Tibial artery (tissue), 4 donors: ENCODE data around the gene SLC26A8.
"Not testable (repeated sequence)": the region's sequence is repeated elsewhere in the genome, so short reads cannot be mapped to it uniquely, and the experiment has no call there.

ENCODE experiments used
- DNase-seq, 2 donors: peaks; one replicate each; pipeline ENCODE4 v3.0.0-alpha.2; 2019
- H3K27ac ChIP-seq, 2 donors: fragments of 200-600 bp; sonication (generic) in 1 of 2; 1 replicate in 1 of 2; 2 replicates in 1 of 2; pipeline ENCODE4 v1.5.1; 2018 to 2019; ENCODE audit warnings: mild to moderate bottlenecking in 1 of 2
- H3K27me3 ChIP-seq, 2 donors: fragments of 200-600 bp; sonication (generic) in 1 of 2; one replicate each; pipeline versions ENCODE4 v1.5.1 to v1.6.0; 2016 to 2019
- H3K36me3 ChIP-seq, 3 donors: fragments of 200-600 bp; sonication (generic) in 2 of 3; one replicate each; pipeline ENCODE4 v1.5.1; 2016 to 2019; ENCODE audit warnings: mild to moderate bottlenecking in 2 of 3
- H3K4me1 ChIP-seq, 4 donors: fragments of 200-600 bp; sonication (generic) in 2 of 4; 1 replicate in 3 of 4; 2 replicates in 1 of 4; pipeline ENCODE4 v1.5.1; 2016 to 2019
- H3K4me3 ChIP-seq, 2 donors: fragments of 200-600 bp; sonication (generic) in 1 of 2; 1 replicate in 1 of 2; 2 replicates in 1 of 2; pipeline ENCODE4 v1.5.1; 2018 to 2019; ENCODE audit warnings: mild to moderate bottlenecking in 2 of 2
- H3K9me3 ChIP-seq, 3 donors: fragments of 200-600 bp; sonication (generic) in 1 of 3; one replicate each; pipeline ENCODE4 v1.5.1; 2016 to 2019
- CTCF ChIP-seq, 2 experiments: fragments of 200-600 bp in 1 of 2; fragments of 450-650 bp in 1 of 2; IDR thresholded peaks; one replicate each; pipeline ENCODE4 v1.5.1; 2017 to 2019; ENCODE audit warnings: antibody characterized with exemption in 2 of 2, mild to moderate bottlenecking in 1 of 2, moderate library complexity in 1 of 2
- intact Hi-C: fragments of 100-400 bp; cut with DNase I; formaldehyde crosslinking; loops from one replicate; pipeline ENCODE4 v1.15.0; 2023; ENCODE audit warnings: low total_unique reads

SLC26A8 gene

GRCh38 chr6:36039112-36039511, 14.7 kb upstream of the SLC26A8 start:
- no peak for TF ChIP-seq CTCF (IDR thresholded peaks at IDR 0.05)
- DNase-seq: no peak
- no peaks in the 10 kb centered on the region for H3K36me3 ChIP-seq
- no peak overlapping the region for H3K4me3 ChIP-seq
- peak overlapping the region; percentile 1 to 59 for H3K27ac ChIP-seq
- H3K9me3 ChIP-seq: no peaks in the 10 kb centered on the region
- intact Hi-C loops: no loop called here
- no peaks in the 10 kb centered on the region for H3K27me3 ChIP-seq
- H3K4me1 ChIP-seq: peaks cover 0 to 89% (median 48%) of the 10 kb centered on the region in 4 donors

- Histone ChIP-seq H3K9me3 (no peaks in the 10 kb centered on the region), H3K27ac (peak overlapping the region; percentile 1 to 59), H3K36me3 (no peaks in the 10 kb centered on the region), H3K4me1 (peaks cover 0 to 94% (median 54%) of the 10 kb centered on the region in 4 donors), H3K4me3 (peak overlapping the region in 1 of 2 donors; percentile 6), H3K27me3 (no peaks in the 10 kb centered on the region)
- intact Hi-C loops: no loop called here
- TF ChIP-seq CTCF (IDR thresholded peaks at IDR 0.05): no peak
- DNase-seq: peak in 1 of 2 donors; percentile 33
Observed at GRCh38 chr6:36038120-36038876, 13.9 kb upstream of the SLC26A8 start.

- Histone ChIP-seq H3K9me3 (no peaks in the 10 kb centered on the region), H3K4me3 (no peak overlapping the region), H3K36me3 (no peaks in the 10 kb centered on the region), H3K27ac (no peak overlapping the region), H3K4me1 (peaks cover 0 to 99% (median 53%) of the 10 kb centered on the region in 4 donors), H3K27me3 (no peaks in the 10 kb centered on the region)
- TF ChIP-seq CTCF (IDR thresholded peaks at IDR 0.05): no peak
- intact Hi-C loops: no loop called here
- DNase-seq: no peak
Observed at GRCh38 chr6:36035225-36035624, 10.8 kb upstream of the SLC26A8 start.

- Histone ChIP-seq H3K27me3 (no peaks in the 10 kb centered on the region), H3K4me3 (no peak overlapping the region), H3K4me1 (peaks cover 0 to 99% (median 52%) of the 10 kb centered on the region in 4 donors), H3K27ac (no peak overlapping the region), H3K9me3 (no peaks in the 10 kb centered on the region), H3K36me3 (no peaks in the 10 kb centered on the region)
- DNase-seq: no peak
- TF ChIP-seq CTCF (IDR thresholded peaks at IDR 0.05): no peak
- intact Hi-C loops: no loop called here
Observed at GRCh38 chr6:36034441-36034840, 10.0 kb upstream of the SLC26A8 start.

GRCh38 chr6:36033935-36034334, 9.5 kb upstream of the SLC26A8 start:
- Histone ChIP-seq H3K27ac (no peak overlapping the region), H3K36me3 (no peaks in the 10 kb centered on the region), H3K4me3 (no peak overlapping the region), H3K4me1 (peaks cover 0 to 95% (median 47%) of the 10 kb centered on the region in 4 donors), H3K27me3 (no peaks in the 10 kb centered on the region), H3K9me3 (no peaks in the 10 kb centered on the region)
- no peak for TF ChIP-seq CTCF (IDR thresholded peaks at IDR 0.05)
- no peak for DNase-seq
- intact Hi-C loops: no loop called here

- H3K27ac ChIP-seq, intact Hi-C loops: not testable (repeated sequence)
- H3K4me1 ChIP-seq: peaks cover 0 to 87% (median 40%) of the 10 kb centered on the region in 4 donors
Observed at GRCh38 chr6:36033144-36033543, 8.7 kb upstream of the SLC26A8 start.

More at GRCh38 chr6:36033144-36033543, 8.7 kb upstream of the SLC26A8 start:
- not testable (repeated sequence) for H3K9me3 ChIP-seq, DNase-seq, H3K36me3 ChIP-seq, H3K27me3 ChIP-seq, H3K4me3 ChIP-seq
